Astrocyte of the spinal cord (primary cell): Measurements from ENCODE around the gene ASB9.

ENCODE experiments used
- DNase-seq: peaks from one replicate; pipeline ENCODE4 v3.0.0; 2011; ENCODE audit warnings: low read depth, low spot score
- H3K4me3 ChIP-seq: 2 replicates; pipeline ENCODE4 v1.5.1; 2011; ENCODE audit warnings: low read depth, mild to moderate bottlenecking, low read length, moderate library complexity
- in situ Hi-C: cut with HindIII; loops from 2 replicates; pipeline ENCODE4 v1.10.0; 2017; ENCODE audit warnings: low sequenced_read_pairs
- TF ChIP-seq, protein P1 (sequence below): IDR thresholded peaks from 2 replicates; pipeline ENCODE4 v1.5.1; 2012; ENCODE audit warnings: low read depth, mild to moderate bottlenecking, low read length, inconsistent platforms

ASB9 gene

DNA sequence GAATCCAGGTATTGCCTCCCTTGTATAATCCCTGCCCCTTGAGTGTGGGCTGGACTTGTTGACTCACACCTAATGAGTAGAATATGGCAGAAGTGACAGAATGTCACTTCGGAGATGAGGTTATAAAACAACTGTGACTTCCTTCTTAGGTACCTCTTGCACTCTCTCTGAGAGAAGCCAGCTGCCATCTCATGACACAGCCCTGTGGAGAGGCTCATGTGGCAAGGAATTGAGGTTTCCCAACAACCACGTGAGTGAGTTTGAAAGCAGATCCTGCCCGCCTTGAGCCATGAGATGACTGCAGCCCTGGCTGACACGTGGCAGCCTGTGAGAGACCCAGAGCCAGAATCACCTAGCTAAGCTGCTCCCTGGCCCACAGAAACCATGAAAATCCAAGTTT is 32.0 kb upstream of the ASB9 start:
- in situ Hi-C loops: no loop called here
- TF ChIP-seq, protein P1, sequence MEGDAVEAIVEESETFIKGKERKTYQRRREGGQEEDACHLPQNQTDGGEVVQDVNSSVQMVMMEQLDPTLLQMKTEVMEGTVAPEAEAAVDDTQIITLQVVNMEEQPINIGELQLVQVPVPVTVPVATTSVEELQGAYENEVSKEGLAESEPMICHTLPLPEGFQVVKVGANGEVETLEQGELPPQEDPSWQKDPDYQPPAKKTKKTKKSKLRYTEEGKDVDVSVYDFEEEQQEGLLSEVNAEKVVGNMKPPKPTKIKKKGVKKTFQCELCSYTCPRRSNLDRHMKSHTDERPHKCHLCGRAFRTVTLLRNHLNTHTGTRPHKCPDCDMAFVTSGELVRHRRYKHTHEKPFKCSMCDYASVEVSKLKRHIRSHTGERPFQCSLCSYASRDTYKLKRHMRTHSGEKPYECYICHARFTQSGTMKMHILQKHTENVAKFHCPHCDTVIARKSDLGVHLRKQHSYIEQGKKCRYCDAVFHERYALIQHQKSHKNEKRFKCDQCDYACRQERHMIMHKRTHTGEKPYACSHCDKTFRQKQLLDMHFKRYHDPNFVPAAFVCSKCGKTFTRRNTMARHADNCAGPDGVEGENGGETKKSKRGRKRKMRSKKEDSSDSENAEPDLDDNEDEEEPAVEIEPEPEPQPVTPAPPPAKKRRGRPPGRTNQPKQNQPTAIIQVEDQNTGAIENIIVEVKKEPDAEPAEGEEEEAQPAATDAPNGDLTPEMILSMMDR: no peak
- no peak overlapping the region for H3K4me3 ChIP-seq
- DNase-seq: no peak

DNA sequence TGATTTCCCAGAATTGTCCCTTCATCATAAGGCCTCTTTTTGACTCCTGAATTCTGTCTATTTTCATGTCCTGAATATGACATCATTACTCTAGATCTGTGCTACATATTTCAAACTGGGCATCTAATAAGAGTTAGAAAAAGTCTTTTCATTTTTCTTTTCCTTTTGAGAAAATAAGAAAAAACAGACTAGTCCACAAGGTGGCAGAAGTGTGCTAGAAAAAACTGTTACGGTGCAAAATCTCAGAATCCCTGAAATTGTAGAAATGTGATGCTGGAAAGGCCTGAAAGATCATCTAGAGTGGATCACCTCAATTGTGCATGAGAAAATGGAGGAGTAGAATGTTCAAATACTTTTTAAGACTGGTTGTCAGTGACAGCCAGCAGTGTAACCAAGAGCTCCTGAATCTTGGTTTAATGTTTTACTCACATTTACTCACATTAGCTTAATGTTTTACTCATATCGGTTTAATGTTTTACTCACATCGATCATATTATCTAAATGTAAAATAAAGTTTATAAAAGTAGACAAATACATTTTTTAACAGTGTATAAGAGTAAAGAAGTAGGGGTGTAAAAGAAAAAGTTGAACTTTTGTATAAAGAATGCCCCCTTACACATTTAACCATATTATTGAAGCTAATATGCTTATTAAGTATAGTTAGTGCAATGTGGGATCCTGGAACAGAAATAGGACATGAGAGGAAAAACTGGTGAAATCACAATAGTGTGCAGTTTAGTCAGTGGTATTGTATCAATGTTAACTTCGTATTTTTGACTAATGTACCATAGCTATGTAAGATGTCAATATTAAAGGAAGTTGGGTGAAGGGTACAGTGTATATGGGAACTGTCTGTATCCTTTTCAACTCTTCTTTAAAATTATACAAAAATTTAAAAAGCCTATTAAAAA is 30.3 kb upstream of the ASB9 start:
- H3K4me3 ChIP-seq: no peak overlapping the region
- in situ Hi-C loops: no loop called here
- DNase-seq: peak; percentile 22
- TF ChIP-seq, protein P1: peak; percentile 51

DNA sequence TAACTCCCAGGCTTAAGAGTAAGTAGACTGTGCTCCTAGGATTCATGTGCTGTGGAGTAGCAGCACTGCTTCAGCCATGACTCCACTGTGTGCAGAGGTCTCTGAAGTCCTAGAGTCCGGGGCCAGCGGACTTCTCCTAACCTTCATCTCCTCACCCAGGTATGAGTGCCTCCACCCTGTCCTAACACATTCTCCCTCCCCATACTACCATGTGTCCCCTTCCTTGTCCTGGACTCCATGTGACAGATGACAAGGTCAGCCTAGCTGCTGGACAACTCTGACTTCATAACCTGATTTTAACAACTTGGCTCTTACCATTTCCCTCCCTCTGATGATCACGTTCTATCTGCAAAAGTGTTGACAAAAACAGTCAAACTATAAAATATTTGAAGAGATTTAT is 28.9 kb upstream of the ASB9 start:
- TF ChIP-seq, protein P1: no peak
- no peak for DNase-seq
- in situ Hi-C loops: no loop called here
- H3K4me3 ChIP-seq: no peak overlapping the region

DNA sequence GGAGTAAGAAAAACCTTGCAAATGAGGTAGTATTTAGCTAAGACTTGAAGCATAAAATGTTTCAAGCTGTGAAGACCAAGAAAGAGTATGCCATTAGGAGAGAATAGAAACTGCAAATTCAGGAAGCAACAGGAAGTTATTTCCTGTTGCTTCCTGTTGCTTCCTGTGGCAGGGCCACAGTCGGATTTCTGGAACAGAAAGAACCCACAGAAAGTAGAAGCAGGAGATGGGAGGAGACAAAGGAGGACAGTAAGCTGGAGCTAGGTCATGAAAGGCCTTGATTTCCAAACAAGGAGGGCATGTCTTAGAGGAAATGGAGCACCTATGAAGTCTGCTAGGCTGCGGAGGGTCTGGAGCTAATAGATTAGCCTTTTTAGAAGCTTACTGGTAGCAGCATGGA is 28.3 kb upstream of the ASB9 start:
- no peak for DNase-seq
- TF ChIP-seq, protein P1: no peak
- no peak overlapping the region for H3K4me3 ChIP-seq
- in situ Hi-C loops: no loop called here

DNA sequence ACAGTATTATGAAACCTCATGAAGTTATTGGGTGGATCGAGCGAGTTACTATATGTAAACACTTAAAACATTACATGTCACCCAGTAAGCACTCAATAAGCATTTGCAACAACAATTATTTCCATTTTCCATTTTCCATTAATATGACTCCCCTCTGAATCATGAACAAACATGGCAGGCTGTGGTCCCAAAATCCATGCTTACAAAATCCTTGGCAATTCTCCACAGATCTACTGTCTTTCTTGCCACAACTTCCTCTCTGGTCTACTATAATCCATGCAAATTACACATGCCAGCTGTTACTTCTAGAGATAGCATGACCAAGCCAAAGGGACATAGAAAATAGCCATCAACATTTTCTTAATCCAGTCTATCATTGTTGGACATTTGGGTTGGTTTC is 23.6 kb upstream of the ASB9 start:
- TF ChIP-seq, protein P1: no peak
- H3K4me3 ChIP-seq: no peak overlapping the region
- no peak for DNase-seq
- in situ Hi-C loops: no loop called here

DNA sequence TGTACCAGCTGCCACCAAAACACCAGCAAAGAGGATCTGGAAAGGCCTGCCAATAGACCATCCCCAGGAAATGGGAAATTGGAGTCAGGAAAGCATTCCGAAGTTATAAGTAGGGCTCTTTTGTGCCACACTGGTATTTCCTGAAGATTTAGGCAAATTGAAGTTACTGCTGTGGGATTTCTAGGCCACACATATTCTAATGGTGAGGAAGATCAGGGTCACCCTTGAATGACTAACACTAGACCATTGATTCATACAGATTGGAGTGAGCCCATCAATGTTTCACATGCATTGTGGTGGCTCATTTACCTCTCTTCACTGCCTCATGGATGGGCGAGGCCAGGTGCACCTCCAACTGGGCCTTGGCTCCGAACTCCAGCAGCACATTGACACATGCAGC is 23.0 kb upstream of the ASB9 start:
- no peak overlapping the region for H3K4me3 ChIP-seq
- DNase-seq: no peak
- TF ChIP-seq, protein P1: no peak
- in situ Hi-C loops: no loop called here
